Thymus (tissue), 11 donors: ENCODE measurements around the gene NCAM1. TPM values are rescaled to one million over a fixed set of nuclear protein-coding genes. Genes with fewer than 3 reads are reported as not detected.
"Not testable (repeated sequence)": the region's sequence is repeated elsewhere in the genome, so short reads cannot be mapped to it uniquely, and the experiment has no call there.

Experiments
- DNase-seq, 9 donors: peaks; one replicate each; pipeline ENCODE4 v3.0.0-alpha.2; 2013; ENCODE audit warnings: low spot score in 9 of 9, low read depth in 6 of 9, missing footprints in 1 of 9
- H3K27ac ChIP-seq, 2 donors: one replicate each; pipeline ENCODE4 v1.5.1; 2013; ENCODE audit warnings: control low read depth in 1 of 2, low read depth in 1 of 2, low read length in 1 of 2, mild to moderate bottlenecking in 1 of 2, moderate library complexity in 1 of 2
- H3K27me3 ChIP-seq, 2 donors: one replicate each; pipeline ENCODE4 v1.5.1; 2013; ENCODE audit warnings: low read length in 1 of 2; ENCODE audit not compliant: control insufficient read depth in 2 of 2, insufficient read depth in 1 of 2
- H3K36me3 ChIP-seq, 2 donors: one replicate each; pipeline ENCODE4 v1.5.1; 2013; ENCODE audit warnings: low read length in 1 of 2, mild to moderate bottlenecking in 1 of 2, moderate library complexity in 1 of 2; ENCODE audit not compliant: control insufficient read depth in 2 of 2, insufficient read depth in 2 of 2
- H3K4me1 ChIP-seq, 2 donors: one replicate each; pipeline ENCODE4 v1.5.1; 2013; ENCODE audit warnings: low read length in 2 of 2; ENCODE audit not compliant: control insufficient read depth in 2 of 2, insufficient read depth in 2 of 2
- H3K4me3 ChIP-seq, 2 donors: one replicate each; pipeline ENCODE4 v1.5.1; 2013; ENCODE audit warnings: low read length in 2 of 2, control low read depth in 1 of 2, mild to moderate bottlenecking in 1 of 2
- H3K9me3 ChIP-seq, 2 donors: one replicate each; pipeline ENCODE4 v1.5.1; 2013; ENCODE audit warnings: low read length in 1 of 2, mild to moderate bottlenecking in 1 of 2; ENCODE audit not compliant: control insufficient read depth in 2 of 2, insufficient read depth in 1 of 2
- WGBS: extraction: QIAGEN DNeasy Blood & Tissue Kit; methylation state at CpG from one replicate; pipeline ENCODE4 v1.1.7; 2013; 5-methylcytosine and 5-hydroxymethylcytosine counted together
- polyA plus RNA-seq: library from polyadenylated mRNA; stranded (reverse); fragments of 200-250 nt; gene quantifications from one replicate; pipeline ENCODE4 v1.2.3, GENCODE V29; 2013
- total RNA-seq: library from RNA; stranded (reverse); fragments of 120-200 nt; gene quantifications from one replicate; pipeline ENCODE4 v1.2.4, GENCODE V29; 2013
- donor health status: healthy.

The NCAM1 gene
- total and polyA plus RNA-seq, 2 donors, result 0.47 to 0.68 TPM

DNA sequence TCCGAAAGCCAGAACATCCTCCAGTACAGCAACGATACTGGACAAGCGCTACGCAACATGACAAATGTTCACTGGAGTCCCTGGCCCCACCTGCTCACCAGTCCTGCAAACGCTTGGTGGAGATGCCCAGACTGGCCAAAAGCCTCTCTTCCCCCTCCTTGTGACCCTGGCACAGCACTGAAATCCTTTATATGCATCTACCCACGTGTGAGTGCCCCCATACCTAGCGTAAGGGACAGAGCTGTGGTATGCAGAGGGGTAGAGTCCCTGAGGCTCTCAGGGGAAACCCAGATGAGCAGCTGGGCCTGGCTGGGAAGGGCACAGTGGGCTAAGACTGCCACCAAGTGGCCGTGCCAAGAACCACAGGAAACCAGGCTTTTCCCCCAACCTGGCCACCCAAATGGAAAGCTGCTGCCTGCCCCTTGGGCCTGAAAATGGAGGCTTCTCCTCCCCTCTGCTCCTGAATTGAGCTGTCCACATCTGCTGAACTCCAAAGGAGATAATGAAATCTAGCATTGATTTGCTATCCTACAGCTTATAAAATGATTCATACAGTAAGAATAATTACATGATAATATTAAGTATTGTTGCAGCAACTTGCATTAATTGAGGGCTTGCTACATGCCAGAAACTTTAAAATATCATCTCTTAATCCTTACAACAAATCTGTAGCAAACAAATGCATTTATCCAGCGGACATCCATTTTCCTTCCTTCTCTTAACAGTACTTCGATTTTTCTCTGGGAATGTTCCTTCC lies 328.4 kb downstream of the NCAM1 start:
- Histone ChIP-seq H3K9me3 (no peaks in the 10 kb centered on the region), H3K27me3 (peaks cover 0 to 2% of the 10 kb centered on the region in 2 donors), H3K36me3 (no peaks in the 10 kb centered on the region), H3K27ac (no peak overlapping the region), H3K4me1 (no peaks in the 10 kb centered on the region), H3K4me3 (no peak overlapping the region)
- WGBS, result 68% methylated on average over 10 of the region's 10 CpGs
- peak in 8 of 9 donors; percentile 16 to 67 (median 38) for DNase-seq

GRCh38 chr11:113293936-113294335 lies 332.7 kb downstream of the NCAM1 start:
- Histone ChIP-seq H3K27me3 (no peaks in the 10 kb centered on the region), H3K27ac (no peak overlapping the region), H3K36me3 (no peaks in the 10 kb centered on the region), H3K4me1 (no peaks in the 10 kb centered on the region), H3K4me3 (no peak overlapping the region), H3K9me3 (no peaks in the 10 kb centered on the region)
- no peak for DNase-seq
- WGBS, result 92% methylated on average over 5 of the region's 5 CpGs

DNA sequence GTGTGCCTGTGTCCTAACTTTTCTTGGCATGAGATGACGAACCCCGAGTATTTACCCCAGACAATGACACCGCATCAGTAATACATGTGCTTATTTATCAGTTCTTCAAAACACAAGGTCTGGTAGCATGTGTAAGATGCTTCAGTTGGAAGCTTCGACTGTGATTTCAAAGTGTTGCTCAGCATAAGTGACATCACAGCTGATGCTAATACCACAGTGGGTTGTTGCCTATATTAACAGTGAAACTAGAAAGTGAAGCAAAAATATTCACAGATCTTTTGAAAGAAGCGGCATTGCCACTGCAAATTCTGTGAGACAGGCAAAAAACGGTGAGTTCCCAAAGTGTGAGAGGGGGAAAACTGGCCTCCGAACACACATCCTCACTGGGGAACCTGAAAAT lies 334.8 kb downstream of the NCAM1 start:
- Histone ChIP-seq H3K27ac (no peak overlapping the region), H3K4me3 (no peak overlapping the region), H3K4me1 (no peaks in the 10 kb centered on the region), H3K36me3 (no peaks in the 10 kb centered on the region), H3K9me3 (no peaks in the 10 kb centered on the region), H3K27me3 (no peaks in the 10 kb centered on the region)
- WGBS, result 92% methylated on average over 7 of the region's 7 CpGs
- no peak for DNase-seq

GRCh38 chr11:113296447-113297205 lies 335.4 kb downstream of the NCAM1 start:
- 88% methylated on average over 2 of the region's 2 CpGs for WGBS
- DNase-seq, result no peak

GRCh38 chr11:113298496-113298895 lies 337.3 kb downstream of the NCAM1 start:
- 94% methylated on average over 3 of the region's 3 CpGs for WGBS
- H3K27me3 ChIP-seq, H3K9me3 ChIP-seq: not testable (repeated sequence)

More at GRCh38 chr11:113296447-113297205, 335.4 kb downstream of the NCAM1 start:
- H3K4me3 ChIP-seq, result no peak overlapping the region
- no peak overlapping the region for H3K27ac ChIP-seq
- H3K27me3 ChIP-seq, result no peaks in the 10 kb centered on the region
- no peaks in the 10 kb centered on the region for H3K4me1 ChIP-seq
- no peaks in the 10 kb centered on the region for H3K9me3 ChIP-seq
- H3K36me3 ChIP-seq, result no peaks in the 10 kb centered on the region

DNA sequence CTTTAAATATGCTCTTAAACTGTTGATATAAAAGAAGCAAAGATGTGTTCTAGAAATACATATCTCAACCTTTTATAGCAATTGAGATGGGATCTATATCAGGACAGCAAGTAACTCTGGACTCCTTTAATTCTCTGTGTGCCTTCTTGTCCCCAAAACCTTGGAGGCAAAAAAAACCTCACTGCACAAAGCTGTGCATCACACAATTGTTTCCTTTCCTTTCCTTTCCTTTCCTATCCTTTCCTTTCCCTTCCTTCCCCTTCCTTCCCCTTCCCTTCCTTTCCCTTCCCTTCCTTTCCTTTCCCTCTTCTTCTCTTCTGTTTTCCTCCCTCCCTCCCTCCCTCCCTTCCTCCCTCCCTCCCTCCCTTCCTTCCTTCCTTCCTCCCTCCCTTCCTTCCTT lies 343.7 kb downstream of the NCAM1 start:
- no peaks in the 10 kb centered on the region for H3K4me1 ChIP-seq
- peaks cover 2 to 3% of the 10 kb centered on the region in 2 donors for H3K27me3 ChIP-seq
- H3K36me3 ChIP-seq, result no peaks in the 10 kb centered on the region
- H3K27ac ChIP-seq, result no peak overlapping the region
- H3K9me3 ChIP-seq, result no peaks in the 10 kb centered on the region
- H3K4me3 ChIP-seq, result no peak overlapping the region
- no peak for DNase-seq

More at GRCh38 chr11:113298496-113298895, 337.3 kb downstream of the NCAM1 start:
- not testable (repeated sequence) for H3K36me3 ChIP-seq, H3K4me1 ChIP-seq, H3K27ac ChIP-seq, DNase-seq, H3K4me3 ChIP-seq

DNA sequence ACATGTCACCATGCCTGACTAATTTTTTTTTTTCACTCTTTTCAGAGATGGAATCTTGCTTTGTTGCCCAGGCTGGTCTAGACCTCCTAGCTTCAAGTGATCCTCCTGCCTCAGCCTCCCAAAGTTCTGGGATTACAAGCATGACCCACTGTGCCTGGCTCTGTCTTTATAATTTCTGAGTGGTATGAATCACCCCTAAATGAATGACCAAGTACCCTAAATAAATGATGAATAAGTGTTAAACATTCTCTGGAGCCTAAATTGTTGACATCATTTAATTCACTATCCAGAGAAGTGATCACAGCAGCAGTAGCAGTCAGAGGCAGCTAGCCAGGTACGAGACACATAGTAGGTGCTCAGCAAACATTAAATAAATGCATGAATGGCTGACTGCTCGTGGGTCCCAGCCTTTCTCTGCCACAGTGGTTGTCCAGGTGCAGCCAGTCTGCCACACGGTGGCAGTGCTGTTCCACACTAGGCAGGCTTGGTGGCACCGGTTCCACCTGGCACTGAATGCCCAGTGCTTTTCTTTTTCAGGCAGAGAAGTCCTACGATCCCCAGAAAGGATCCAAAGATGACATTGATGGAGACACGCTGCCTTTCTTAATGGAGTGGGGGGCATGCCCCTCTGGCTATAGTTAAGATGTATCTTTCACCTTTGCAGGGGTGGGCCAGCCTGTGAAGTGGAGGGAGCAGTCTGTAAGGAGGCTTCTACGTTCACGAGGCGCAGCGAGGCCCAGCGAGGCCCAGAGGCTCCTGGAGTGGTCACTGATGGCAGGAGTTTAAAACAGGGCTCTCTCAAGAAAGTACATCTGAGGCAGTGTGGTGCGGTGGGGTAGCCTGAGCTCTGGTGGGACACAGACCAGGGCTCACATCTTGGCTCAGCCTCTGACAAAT lies 344.5 kb downstream of the NCAM1 start:
- Histone ChIP-seq H3K36me3 (no peaks in the 10 kb centered on the region), H3K27me3 (peaks cover 2 to 3% of the 10 kb centered on the region in 2 donors), H3K4me3 (no peak overlapping the region), H3K27ac (no peak overlapping the region), H3K9me3 (no peaks in the 10 kb centered on the region), H3K4me1 (no peaks in the 10 kb centered on the region)
- DNase-seq, result peak; percentile 24 to 80 (median 53)
- 52% methylated on average over 12 of the region's 12 CpGs for WGBS

DNA sequence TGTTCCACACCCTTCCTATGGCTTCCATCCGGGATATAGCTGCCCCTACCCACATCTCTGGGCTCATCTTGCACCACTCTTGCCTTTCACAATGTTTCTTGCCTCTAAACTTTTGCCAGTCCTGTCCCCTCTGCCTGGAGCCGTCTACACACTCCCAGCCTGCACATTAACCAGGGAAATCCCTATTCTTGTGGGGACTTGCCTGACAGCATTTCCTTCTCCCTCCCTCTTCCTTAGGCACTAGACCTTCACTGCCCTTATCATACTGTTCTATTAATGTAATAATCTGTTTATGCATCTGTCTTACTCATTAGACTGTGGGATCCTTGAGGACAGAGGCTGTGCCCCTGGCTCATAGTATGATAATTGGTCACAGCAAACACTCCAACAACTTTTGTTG lies 347.4 kb downstream of the NCAM1 start:
- Histone ChIP-seq H3K4me1 (peaks cover 0 to 4% of the 10 kb centered on the region in 2 donors), H3K4me3 (no peak overlapping the region), H3K36me3 (no peaks in the 10 kb centered on the region), H3K9me3 (no peaks in the 10 kb centered on the region), H3K27me3 (peaks cover 2 to 3% of the 10 kb centered on the region in 2 donors), H3K27ac (no peak overlapping the region)
- no peak for DNase-seq
- 82% methylated on average over 2 of the region's 2 CpGs for whole genome bisulfite sequencing
